ENCODE measurements around the gene DYDC1. TPM values are rescaled to one million over a fixed set of nuclear protein-coding genes. Genes with fewer than 3 reads are reported as not detected.
A peak's percentile ranks its signal among the peaks of the same experiment; 100 is the strongest.

DYDC1 gene
- total RNA-seq, 4 donors from 2014 or later = not detected

DNA sequence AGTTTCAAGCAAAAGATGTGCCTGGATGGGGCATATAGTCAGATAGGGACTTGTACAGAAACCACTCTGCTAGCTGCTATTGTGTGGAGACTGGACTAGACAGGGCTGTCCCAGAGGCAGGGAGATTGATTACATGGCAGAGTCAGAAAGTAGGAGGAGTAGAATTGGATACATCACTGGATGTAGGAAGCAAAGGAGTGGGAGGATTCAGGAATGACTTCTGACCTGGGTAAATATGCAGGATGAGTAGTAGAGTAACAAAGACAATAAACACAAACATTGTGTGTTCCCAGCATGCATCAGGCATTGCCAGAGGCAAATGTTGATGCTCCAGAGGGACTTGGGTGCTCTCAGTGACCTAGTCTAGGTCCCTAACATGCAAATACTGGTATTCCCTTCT lies 36.2 kb downstream of the DYDC1 start:
- Histone ChIP-seq H3K9me3 (no peaks in the 10 kb centered on the region), H3K27me3 (no peaks in the 10 kb centered on the region), H3K36me3 (no peaks in the 10 kb centered on the region), H3K4me3 (no peak overlapping the region), H3K27ac (no peak overlapping the region), H3K4me1 (no peaks in the 10 kb centered on the region)
- TF ChIP-seq CTCF (IDR thresholded peaks at IDR 0.05) (no peak), POLR2AphosphoS5 (IDR thresholded peaks at IDR 0.05) (no peak), POLR2A (IDR thresholded peaks at IDR 0.05) (no peak), EP300 (IDR thresholded peaks at IDR 0.05) (no peak)
- DNase-seq (ENCODE audit: low spot score in 2 of 2) = no peak

- DNase-seq (ENCODE audit: low spot score in 2 of 2) = no peak
- 75% methylated on average over 2 of the region's 2 CpGs for WGBS
- no peaks in the 10 kb centered on the region for H3K36me3 ChIP-seq
Observed at GRCh38 chr10:80319725-80320290, 36.7 kb downstream of the DYDC1 start.

DNA sequence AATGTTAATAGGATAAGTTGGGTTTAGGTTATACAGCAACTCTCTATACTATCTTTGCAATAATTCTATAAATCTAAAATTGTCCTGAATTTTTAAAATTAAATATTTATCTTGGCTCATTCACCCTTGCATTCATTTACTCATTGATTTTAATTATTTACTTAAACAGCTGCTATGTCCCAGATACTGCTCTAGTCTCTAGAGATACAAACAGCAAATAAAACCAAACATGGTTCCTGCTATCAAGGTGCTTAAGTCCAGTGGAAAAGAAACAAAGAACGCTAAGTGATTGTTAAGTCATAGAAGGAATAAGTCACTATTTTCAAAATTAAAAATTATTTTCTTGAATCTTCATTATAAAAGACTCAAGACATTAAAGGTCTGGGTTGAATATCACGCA lies 37.2 kb downstream of the DYDC1 start:
- no peaks in the 10 kb centered on the region for H3K4me1 ChIP-seq
- 94% methylated on average over 2 of the region's 2 CpGs for WGBS
- TF ChIP-seq POLR2AphosphoS5 (IDR thresholded peaks at IDR 0.05) (no peak), EP300 (IDR thresholded peaks at IDR 0.05) (no peak), CTCF (IDR thresholded peaks at IDR 0.05) (no peak), POLR2A (IDR thresholded peaks at IDR 0.05) (no peak)
- no peaks in the 10 kb centered on the region for H3K9me3 ChIP-seq
- no peaks in the 10 kb centered on the region for H3K27me3 ChIP-seq
- DNase-seq (ENCODE audit: low spot score in 2 of 2) = no peak
- H3K36me3 ChIP-seq = no peaks in the 10 kb centered on the region
- no peak overlapping the region for H3K27ac ChIP-seq
- no peak overlapping the region for H3K4me3 ChIP-seq

More at GRCh38 chr10:80319725-80320290, 36.7 kb downstream of the DYDC1 start:
- TF ChIP-seq CTCF (IDR thresholded peaks at IDR 0.05) = no peak
- no peak for TF ChIP-seq POLR2AphosphoS5 (IDR thresholded peaks at IDR 0.05)
- TF ChIP-seq POLR2A (IDR thresholded peaks at IDR 0.05) = no peak
- no peak for TF ChIP-seq EP300 (IDR thresholded peaks at IDR 0.05)
- Histone ChIP-seq H3K4me1 (no peaks in the 10 kb centered on the region), H3K27me3 (no peaks in the 10 kb centered on the region), H3K9me3 (no peaks in the 10 kb centered on the region), H3K27ac (no peak overlapping the region), H3K4me3 (no peak overlapping the region)

GRCh38 chr10:80318742-80319141 lies 37.8 kb downstream of the DYDC1 start:
- no peaks in the 10 kb centered on the region for H3K9me3 ChIP-seq
- no peaks in the 10 kb centered on the region for H3K27me3 ChIP-seq
- no peaks in the 10 kb centered on the region for H3K4me1 ChIP-seq
- DNase-seq (ENCODE audit: low spot score in 2 of 2) = no peak
- no peak overlapping the region for H3K27ac ChIP-seq
- H3K4me3 ChIP-seq = no peak overlapping the region
- no peaks in the 10 kb centered on the region for H3K36me3 ChIP-seq
- TF ChIP-seq EP300 (IDR thresholded peaks at IDR 0.05) = no peak
- no peak for TF ChIP-seq POLR2A (IDR thresholded peaks at IDR 0.05)
- TF ChIP-seq CTCF (IDR thresholded peaks at IDR 0.05) = no peak
- TF ChIP-seq POLR2AphosphoS5 (IDR thresholded peaks at IDR 0.05) = no peak

DNA sequence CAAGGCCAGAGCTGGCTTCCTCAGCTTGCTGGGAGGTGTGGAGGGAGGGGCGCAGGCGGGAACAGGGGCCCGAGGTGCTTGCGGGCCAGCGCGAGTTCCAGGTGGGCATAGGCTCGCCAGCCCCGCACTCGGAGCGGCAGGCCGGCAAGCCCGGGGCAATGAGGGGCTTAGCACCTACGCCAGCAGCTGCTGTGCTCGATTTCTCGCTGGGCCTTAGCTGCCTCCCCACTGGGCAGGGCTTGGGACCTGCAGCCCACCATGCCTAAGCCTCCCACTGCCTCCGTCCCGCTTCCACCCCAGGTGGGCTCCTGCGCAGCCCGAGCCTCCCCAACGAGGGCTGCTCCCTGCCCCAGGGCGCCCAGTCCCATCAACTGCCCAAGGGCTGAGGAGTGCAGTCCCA lies 41.2 kb downstream of the DYDC1 start:
- Histone ChIP-seq H3K36me3 (no peaks in the 10 kb centered on the region), H3K4me1 (no peaks in the 10 kb centered on the region), H3K4me3 (no peak overlapping the region), H3K27me3 (no peaks in the 10 kb centered on the region), H3K27ac (no peak overlapping the region), H3K9me3 (no peaks in the 10 kb centered on the region)
- TF ChIP-seq POLR2A (IDR thresholded peaks at IDR 0.05) (no peak), EP300 (IDR thresholded peaks at IDR 0.05) (no peak), POLR2AphosphoS5 (IDR thresholded peaks at IDR 0.05) (no peak), CTCF (IDR thresholded peaks at IDR 0.05) (no peak)
- DNase-seq (ENCODE audit: low spot score in 2 of 2) = peak in 1 of 2 donors; percentile 65
- 81% methylated on average over 3 of the region's 21 CpGs for WGBS
